Measurements from ENCODE around the gene SCRN2. TPM values are rescaled to one million over a fixed set of nuclear protein-coding genes. Genes with fewer than 3 reads are reported as not detected.

Gene SCRN2
- total and polyA plus RNA-seq, 12 donors: 6.3 to 136 (median 40.5) TPM

DNA sequence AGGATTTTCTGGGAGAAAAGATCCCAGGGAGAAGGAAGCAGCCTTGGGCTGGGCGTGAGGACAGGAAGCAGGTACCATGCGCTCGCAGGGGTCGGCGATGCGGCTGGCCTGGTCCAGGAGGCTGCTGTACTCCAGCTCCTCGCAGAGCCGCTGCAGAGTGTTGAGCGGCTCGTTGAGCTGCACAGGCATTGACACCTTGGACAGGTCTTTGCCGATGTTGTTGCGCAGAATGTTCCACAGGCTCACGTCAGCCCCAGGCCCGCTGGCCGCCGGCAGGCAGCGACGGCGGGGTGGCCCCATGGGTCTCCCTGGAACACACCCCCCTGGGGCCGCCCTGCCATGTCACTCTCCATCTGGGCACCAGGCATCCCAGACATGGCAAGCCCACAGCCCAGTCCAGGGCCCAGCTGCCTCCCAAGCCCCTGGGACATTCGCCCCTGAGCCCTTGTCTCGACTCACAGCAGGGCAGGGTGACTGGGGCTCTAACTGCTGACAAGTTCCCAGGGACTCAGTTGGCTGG is 27.5 kb downstream of the SCRN2 start:
- Histone ChIP-seq H3K36me3 (replicated peaks in 1 of 2) (peaks cover 0 to 48% of the 10 kb centered on the region in 2 donors), H3K27me3 (no peaks in the 10 kb centered on the region), H3K9me3 (replicated peaks in 1 of 3) (no peaks in the 10 kb centered on the region), H3K4me3 (no peak overlapping the region), H3K4me1 (replicated peaks in 1 of 2) (peaks cover 0 to 6% of the 10 kb centered on the region in 2 donors), H3K27ac (no peak overlapping the region)
- intact Hi-C loops (cut with DNase I): no loop called here
- WGBS, 4 donors: 92 to 98% (median 95%) methylated on average over 10 to 22 of the region's 22 CpGs
- TF ChIP-seq, protein P1, sequence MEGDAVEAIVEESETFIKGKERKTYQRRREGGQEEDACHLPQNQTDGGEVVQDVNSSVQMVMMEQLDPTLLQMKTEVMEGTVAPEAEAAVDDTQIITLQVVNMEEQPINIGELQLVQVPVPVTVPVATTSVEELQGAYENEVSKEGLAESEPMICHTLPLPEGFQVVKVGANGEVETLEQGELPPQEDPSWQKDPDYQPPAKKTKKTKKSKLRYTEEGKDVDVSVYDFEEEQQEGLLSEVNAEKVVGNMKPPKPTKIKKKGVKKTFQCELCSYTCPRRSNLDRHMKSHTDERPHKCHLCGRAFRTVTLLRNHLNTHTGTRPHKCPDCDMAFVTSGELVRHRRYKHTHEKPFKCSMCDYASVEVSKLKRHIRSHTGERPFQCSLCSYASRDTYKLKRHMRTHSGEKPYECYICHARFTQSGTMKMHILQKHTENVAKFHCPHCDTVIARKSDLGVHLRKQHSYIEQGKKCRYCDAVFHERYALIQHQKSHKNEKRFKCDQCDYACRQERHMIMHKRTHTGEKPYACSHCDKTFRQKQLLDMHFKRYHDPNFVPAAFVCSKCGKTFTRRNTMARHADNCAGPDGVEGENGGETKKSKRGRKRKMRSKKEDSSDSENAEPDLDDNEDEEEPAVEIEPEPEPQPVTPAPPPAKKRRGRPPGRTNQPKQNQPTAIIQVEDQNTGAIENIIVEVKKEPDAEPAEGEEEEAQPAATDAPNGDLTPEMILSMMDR (IDR thresholded peaks at IDR 0.05): no peak
- no peak for TF ChIP-seq POLR2A (IDR thresholded peaks at IDR 0.05)
- peak in 3 of 7 donors; percentile 4 to 15 (median 8) for DNase-seq

DNA sequence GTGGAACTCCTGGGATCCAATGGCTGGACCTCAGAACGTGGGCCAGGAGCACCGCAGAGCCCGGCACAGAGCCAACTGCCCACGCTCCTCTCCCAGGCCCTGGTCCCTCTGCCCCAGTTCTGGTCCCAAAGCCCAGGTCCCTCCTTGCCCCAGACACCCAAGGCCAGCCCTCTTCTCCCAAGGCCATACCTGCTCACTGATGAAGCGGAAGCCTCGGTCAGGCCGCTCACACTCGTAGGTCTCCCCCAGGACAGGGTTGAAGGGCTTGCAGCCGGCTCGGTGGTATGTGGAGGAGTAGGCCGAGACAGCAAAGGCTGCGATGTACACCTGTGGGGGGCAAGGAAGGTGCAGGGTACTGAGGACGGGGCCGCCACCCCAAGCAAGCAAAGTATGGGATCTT is 28.0 kb downstream of the SCRN2 start:
- no peak for TF ChIP-seq POLR2A (IDR thresholded peaks at IDR 0.05)
- TF ChIP-seq, protein P1 (IDR thresholded peaks at IDR 0.05): no peak
- intact Hi-C loops (cut with DNase I): no loop called here
- Histone ChIP-seq H3K9me3 (replicated peaks in 1 of 3) (no peaks in the 10 kb centered on the region), H3K27ac (no peak overlapping the region), H3K36me3 (replicated peaks in 1 of 2) (peaks cover 0 to 50% of the 10 kb centered on the region in 2 donors), H3K4me3 (no peak overlapping the region), H3K4me1 (replicated peaks in 1 of 2) (peaks cover 0 to 6% of the 10 kb centered on the region in 2 donors), H3K27me3 (no peaks in the 10 kb centered on the region)
- 93 to 97% (median 95%) methylated on average over 12 to 14 of the region's 14 CpGs for WGBS, 4 donors
- peak in 2 of 7 donors; percentile 3 to 15 for DNase-seq

DNA sequence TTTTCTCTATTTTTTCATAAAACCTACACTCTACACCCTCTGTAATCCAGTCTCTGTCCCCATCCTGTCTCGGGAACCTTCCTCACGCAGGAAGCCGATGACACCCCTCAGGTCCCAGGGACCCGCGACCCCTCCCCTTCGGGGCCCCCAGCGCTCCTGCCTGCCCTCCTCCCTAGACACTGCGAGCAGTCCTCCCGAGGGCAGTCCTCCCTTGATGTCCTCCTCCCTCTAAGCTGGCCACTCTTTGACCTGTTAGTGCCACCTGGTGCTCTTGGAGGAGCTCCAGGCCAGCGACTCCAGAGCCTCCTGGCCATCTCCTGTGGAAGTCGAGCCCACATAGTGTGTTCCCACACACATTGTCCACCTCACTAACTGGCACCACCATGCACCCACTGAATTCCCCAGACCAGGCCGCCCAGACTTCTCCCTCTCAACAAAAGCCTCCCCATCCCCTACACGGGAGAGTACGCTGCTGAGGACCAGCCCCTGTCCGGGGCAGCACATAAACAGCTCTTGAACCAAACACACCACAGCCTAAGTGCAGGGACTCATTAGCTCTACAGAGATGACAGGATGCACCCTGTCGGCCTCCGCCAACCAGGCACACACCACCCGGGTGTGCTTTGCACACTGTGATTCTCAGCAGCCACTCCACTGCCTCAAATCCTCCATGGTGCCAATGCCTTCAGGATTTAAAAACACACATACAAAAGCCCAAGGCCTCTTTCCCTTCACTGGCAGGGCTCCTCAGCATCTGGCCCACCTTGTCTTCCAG is 28.7 kb downstream of the SCRN2 start:
- 87 to 91% (median 90%) methylated on average over 15 to 18 of the region's 18 CpGs for WGBS, 4 donors
- Histone ChIP-seq H3K9me3 (replicated peaks in 1 of 3) (no peaks in the 10 kb centered on the region), H3K27me3 (no peaks in the 10 kb centered on the region), H3K4me3 (no peak overlapping the region), H3K4me1 (replicated peaks in 1 of 2) (peaks cover 0 to 6% of the 10 kb centered on the region in 2 donors), H3K36me3 (replicated peaks in 1 of 2) (peaks cover 0 to 54% of the 10 kb centered on the region in 2 donors), H3K27ac (no peak overlapping the region)
- DNase-seq: peak in 3 of 7 donors; percentile 7 to 17 (median 8)
- no peak for TF ChIP-seq POLR2A (IDR thresholded peaks at IDR 0.05)
- TF ChIP-seq, protein P1 (IDR thresholded peaks at IDR 0.05): no peak
- intact Hi-C loops (cut with DNase I): no loop called here

DNA sequence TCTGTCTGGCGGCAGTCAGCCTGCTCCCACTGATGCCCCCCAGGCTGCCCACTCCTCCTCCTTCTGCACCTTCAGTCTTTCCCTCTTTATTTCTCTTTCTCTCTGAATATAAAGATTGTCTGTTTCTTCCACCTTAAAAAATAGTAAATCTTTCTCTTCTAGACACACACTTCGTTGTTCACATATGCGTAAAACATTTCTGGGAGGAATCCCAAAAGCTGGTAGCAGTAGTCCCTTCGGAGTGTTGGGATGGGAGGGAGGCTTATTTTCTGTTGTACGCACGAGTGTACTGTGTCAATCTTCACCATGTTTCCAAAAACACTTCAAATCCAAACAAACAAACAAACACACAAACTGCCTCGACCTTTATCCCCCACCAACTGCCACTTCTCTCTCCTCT is 29.4 kb downstream of the SCRN2 start:
- Histone ChIP-seq H3K9me3 (replicated peaks in 1 of 3) (no peaks in the 10 kb centered on the region), H3K36me3 (replicated peaks in 1 of 2) (peaks cover 0 to 56% of the 10 kb centered on the region in 2 donors), H3K4me1 (replicated peaks in 1 of 2) (peaks cover 0 to 6% of the 10 kb centered on the region in 2 donors), H3K4me3 (no peak overlapping the region), H3K27me3 (no peaks in the 10 kb centered on the region), H3K27ac (no peak overlapping the region)
- TF ChIP-seq, protein P1 (IDR thresholded peaks at IDR 0.05): no peak
- TF ChIP-seq POLR2A (IDR thresholded peaks at IDR 0.05): no peak
- intact Hi-C loops (cut with DNase I): no loop called here
- DNase-seq: no peak
- WGBS, 4 donors: 73 to 91% (median 79%) methylated on average over 7 of the region's 7 CpGs
